Stimulated activated naive B cell treated with anti-CD40 and anti-IgM and Interleukin-4, amounts not matched to agents 10 μg/mL and 1 μg/mL and 100 μg/mL, for 72 hours (primary cell): Measurements from ENCODE around the gene SMAD7.
A peak's percentile ranks its signal among the peaks of the same experiment; 100 is the strongest.

Experiments
- ATAC-seq, 2 donors: fragments of 150-1000 bp; cut with Tn5 transposase; replicated peaks; 2 replicates each; pipeline ENCODE4 v1.10.0; 2021; ENCODE audit warnings: moderate library complexity in 1 of 2
- DNase-seq: peaks from one replicate; pipeline ENCODE4 v3.0.0; 2021
- H3K27ac Mint-ChIP-seq: one replicate; pipeline ENCODE4 v1.8.0; 2022; ENCODE audit warnings: mild to moderate bottlenecking, mixed read lengths
- H3K27me3 Mint-ChIP-seq, 2 donors: one replicate each; pipeline ENCODE4 v1.8.0; 2022; ENCODE audit warnings: mixed read lengths in 2 of 2
- H3K36me3 Mint-ChIP-seq, 2 donors: one replicate each; pipeline ENCODE4 v1.8.0; 2022; ENCODE audit warnings: mixed read lengths in 2 of 2, mild to moderate bottlenecking in 1 of 2
- H3K4me1 Mint-ChIP-seq, 2 donors: one replicate each; pipeline ENCODE4 v1.8.0; 2022; ENCODE audit warnings: mixed read lengths in 2 of 2, mild to moderate bottlenecking in 1 of 2
- H3K4me3 Mint-ChIP-seq, 2 donors: one replicate each; pipeline ENCODE4 v1.8.0; 2022; ENCODE audit warnings: mild to moderate bottlenecking in 2 of 2, mixed read lengths in 2 of 2, moderate library complexity in 1 of 2
- H3K9me3 Mint-ChIP-seq, 2 donors: one replicate each; pipeline ENCODE4 v1.8.0; 2022; ENCODE audit warnings: mixed read lengths in 2 of 2, mild to moderate bottlenecking in 1 of 2

Gene SMAD7

GRCh38 chr18:48919547-48919946 is 31.2 kb downstream of the SMAD7 start:
- peaks cover 33 to 46% of the 10 kb centered on the region in 2 donors for H3K36me3 Mint-ChIP-seq
- no peaks in the 10 kb centered on the region for H3K9me3 Mint-ChIP-seq
- DNase-seq, result no peak
- H3K4me1 Mint-ChIP-seq, result peaks cover 41 to 53% of the 10 kb centered on the region in 2 donors
- H3K4me3 Mint-ChIP-seq, result no peak overlapping the region
- peak overlapping the region; percentile 60 for H3K27ac Mint-ChIP-seq
- no peaks in the 10 kb centered on the region for H3K27me3 Mint-ChIP-seq
- no peak for ATAC-seq

- no peak for ATAC-seq
- Mint-ChIP-seq H3K27ac (no peak overlapping the region), H3K4me1 (peaks cover 34 to 46% of the 10 kb centered on the region in 2 donors)
Observed at GRCh38 chr18:48918660-48919456, 31.9 kb downstream of the SMAD7 start.

GRCh38 chr18:48917579-48918517 is 32.9 kb downstream of the SMAD7 start:
- Mint-ChIP-seq H3K9me3 (peaks cover 0 to 2% of the 10 kb centered on the region in 2 donors), H3K27ac (no peak overlapping the region), H3K4me1 (peaks cover 30 to 43% of the 10 kb centered on the region in 2 donors), H3K27me3 (no peaks in the 10 kb centered on the region), H3K36me3 (peaks cover 23 to 32% of the 10 kb centered on the region in 2 donors), H3K4me3 (no peak overlapping the region)
- ATAC-seq (peak; percentile 16 to 33), DNase-seq (no peak)

More at GRCh38 chr18:48918660-48919456, 31.9 kb downstream of the SMAD7 start:
- no peak overlapping the region for H3K4me3 Mint-ChIP-seq
- no peaks in the 10 kb centered on the region for H3K9me3 Mint-ChIP-seq
- no peak for DNase-seq
- peaks cover 31 to 43% of the 10 kb centered on the region in 2 donors for H3K36me3 Mint-ChIP-seq
- H3K27me3 Mint-ChIP-seq, result no peaks in the 10 kb centered on the region

- H3K27ac Mint-ChIP-seq, result peak overlapping the region; percentile 62
- peaks cover 0 to 2% of the 10 kb centered on the region in 2 donors for H3K9me3 Mint-ChIP-seq
- DNase-seq, result no peak
- no peak overlapping the region for H3K4me3 Mint-ChIP-seq
- H3K4me1 Mint-ChIP-seq, result peaks cover 24 to 38% of the 10 kb centered on the region in 2 donors
- no peaks in the 10 kb centered on the region for H3K27me3 Mint-ChIP-seq
- H3K36me3 Mint-ChIP-seq, result peaks cover 12 to 26% of the 10 kb centered on the region in 2 donors
- no peak for ATAC-seq
Observed at GRCh38 chr18:48915626-48916425, 34.9 kb downstream of the SMAD7 start.

GRCh38 chr18:48914581-48915251 is 36.0 kb downstream of the SMAD7 start:
- ATAC-seq (no peak), DNase-seq (no peak)
- H3K27ac Mint-ChIP-seq, result no peak overlapping the region
- peaks cover 17 to 30% of the 10 kb centered on the region in 2 donors for H3K4me1 Mint-ChIP-seq
- no peaks in the 10 kb centered on the region for H3K27me3 Mint-ChIP-seq
- peaks cover 4 to 16% of the 10 kb centered on the region in 2 donors for H3K36me3 Mint-ChIP-seq
- peaks cover 0 to 2% of the 10 kb centered on the region in 2 donors for H3K9me3 Mint-ChIP-seq
- no peak overlapping the region for H3K4me3 Mint-ChIP-seq

- H3K9me3 Mint-ChIP-seq, result peaks cover 0 to 2% of the 10 kb centered on the region in 2 donors
- peaks cover 14 to 25% of the 10 kb centered on the region in 2 donors for H3K4me1 Mint-ChIP-seq
- no peaks in the 10 kb centered on the region for H3K27me3 Mint-ChIP-seq
- ATAC-seq (no peak), DNase-seq (no peak)
- no peak overlapping the region for H3K4me3 Mint-ChIP-seq
- peaks cover 0 to 12% of the 10 kb centered on the region in 2 donors for H3K36me3 Mint-ChIP-seq
- no peak overlapping the region for H3K27ac Mint-ChIP-seq
Observed at GRCh38 chr18:48913775-48914174, 37.0 kb downstream of the SMAD7 start.

- Mint-ChIP-seq H3K27ac (peak overlapping the region; percentile 39), H3K4me3 (no peak overlapping the region), H3K4me1 (peaks cover 14 to 25% of the 10 kb centered on the region in 2 donors), H3K9me3 (peaks cover 0 to 2% of the 10 kb centered on the region in 2 donors), H3K36me3 (peaks cover 0 to 12% of the 10 kb centered on the region in 2 donors), H3K27me3 (no peaks in the 10 kb centered on the region)
- DNase-seq (no peak), ATAC-seq (peak; percentile 81 to 88)
Observed at GRCh38 chr18:48913201-48913600, 37.6 kb downstream of the SMAD7 start.

- H3K4me1 Mint-ChIP-seq, result peaks cover 5 to 12% of the 10 kb centered on the region in 2 donors
- DNase-seq (no peak), ATAC-seq (no peak)
- H3K36me3 Mint-ChIP-seq, result no peaks in the 10 kb centered on the region
- H3K27me3 Mint-ChIP-seq, result no peaks in the 10 kb centered on the region
- H3K27ac Mint-ChIP-seq, result no peak overlapping the region
- no peak overlapping the region for H3K4me3 Mint-ChIP-seq
- peaks cover 0 to 2% of the 10 kb centered on the region in 2 donors for H3K9me3 Mint-ChIP-seq
Observed at GRCh38 chr18:48910972-48911545, 39.7 kb downstream of the SMAD7 start.

- H3K9me3 Mint-ChIP-seq, result peaks cover 5 to 7% of the 10 kb centered on the region in 2 donors
- H3K36me3 Mint-ChIP-seq, result peaks cover 0 to 7% of the 10 kb centered on the region in 2 donors
- DNase-seq (no peak), ATAC-seq (no peak)
- no peak overlapping the region for H3K27ac Mint-ChIP-seq
- peaks cover 0 to under 1% of the 10 kb centered on the region in 2 donors for H3K27me3 Mint-ChIP-seq
- H3K4me3 Mint-ChIP-seq, result no peak overlapping the region
- peaks cover 5 to 7% of the 10 kb centered on the region in 2 donors for H3K4me1 Mint-ChIP-seq
Observed at GRCh38 chr18:48909721-48910120, 41.0 kb downstream of the SMAD7 start.

- DNase-seq, result no peak
- no peak for ATAC-seq
- Mint-ChIP-seq H3K4me1 (peaks cover 5 to 7% of the 10 kb centered on the region in 2 donors), H3K27ac (no peak overlapping the region), H3K9me3 (peaks cover 12 to 14% of the 10 kb centered on the region in 2 donors), H3K36me3 (peaks cover 5 to 15% of the 10 kb centered on the region in 2 donors), H3K4me3 (no peak overlapping the region), H3K27me3 (peaks cover 6 to 7% of the 10 kb centered on the region in 2 donors)
Observed at GRCh38 chr18:48908916-48909315, 41.8 kb downstream of the SMAD7 start.

GRCh38 chr18:48905513-48905912 is 45.3 kb downstream of the SMAD7 start:
- no peak overlapping the region for H3K4me3 Mint-ChIP-seq
- H3K27me3 Mint-ChIP-seq, result peaks cover 15 to 26% of the 10 kb centered on the region in 2 donors
- H3K9me3 Mint-ChIP-seq, result peaks cover 13 to 18% of the 10 kb centered on the region in 2 donors
- peaks cover 9 to 22% of the 10 kb centered on the region in 2 donors for H3K36me3 Mint-ChIP-seq
- ATAC-seq (no peak), DNase-seq (no peak)
- no peak overlapping the region for H3K27ac Mint-ChIP-seq
- H3K4me1 Mint-ChIP-seq, result peaks cover 2 to 10% of the 10 kb centered on the region in 2 donors

- Mint-ChIP-seq H3K4me1 (peaks cover 2 to 10% of the 10 kb centered on the region in 2 donors), H3K4me3 (no peak overlapping the region), H3K27ac (no peak overlapping the region), H3K36me3 (peaks cover 9 to 22% of the 10 kb centered on the region in 2 donors), H3K9me3 (peaks cover 13 to 18% of the 10 kb centered on the region in 2 donors), H3K27me3 (peaks cover 15 to 26% of the 10 kb centered on the region in 2 donors)
- DNase-seq, result no peak
- ATAC-seq, result no peak
Observed at GRCh38 chr18:48904847-48905394, 45.8 kb downstream of the SMAD7 start.
